Erythroblast (primary cell): Measurements from ENCODE around the gene SPOCK1.

Experiments used
- DNase-seq, 2 experiments: peaks; one replicate each; lab custom pipeline; 2025; lab: John Stamatoyannopoulos, UW
- GATA1 ChIP-seq: IDR thresholded peaks from 2 replicates; pipeline ENCODE4 v1.6.1; 2011; ENCODE audit warnings: low read depth, mild to moderate bottlenecking, control low read depth, low read length, moderate library complexity
- POLR2A ChIP-seq: IDR thresholded peaks from 2 replicates; pipeline ENCODE4 v1.6.1; 2011; ENCODE audit warnings: mild to moderate bottlenecking, low read length

SPOCK1 gene

GRCh38 chr5:137279521-137280231, 219.4 kb downstream of the SPOCK1 start:
- no peak for DNase-seq
- TF ChIP-seq POLR2A (no peak), GATA1 (no peak)

GRCh38 chr5:137278476-137278875, 220.7 kb downstream of the SPOCK1 start:
- no peak for DNase-seq
- TF ChIP-seq POLR2A (no peak), GATA1 (no peak)

GRCh38 chr5:137275083-137275482, 224.0 kb downstream of the SPOCK1 start:
- TF ChIP-seq GATA1: no peak
- TF ChIP-seq POLR2A: no peak
- no peak for DNase-seq

- no peak for DNase-seq
- TF ChIP-seq POLR2A: no peak
- no peak for TF ChIP-seq GATA1
Measured at GRCh38 chr5:137273511-137273910, 225.6 kb downstream of the SPOCK1 start.

- TF ChIP-seq GATA1: no peak
- no peak for TF ChIP-seq POLR2A
- no peak for DNase-seq
Measured at GRCh38 chr5:137272831-137273230, 226.3 kb downstream of the SPOCK1 start.

GRCh38 chr5:137269946-137270345, 229.2 kb downstream of the SPOCK1 start:
- no peak for DNase-seq

GRCh38 chr5:137269274-137269673, 229.9 kb downstream of the SPOCK1 start:
- DNase-seq: no peak
- no peak for TF ChIP-seq POLR2A
- no peak for TF ChIP-seq GATA1

More at GRCh38 chr5:137269946-137270345, 229.2 kb downstream of the SPOCK1 start:
- no peak for TF ChIP-seq GATA1
- TF ChIP-seq POLR2A: no peak

GRCh38 chr5:137268646-137269045, 230.5 kb downstream of the SPOCK1 start:
- TF ChIP-seq POLR2A (no peak), GATA1 (no peak)
- no peak for DNase-seq

- no peak for DNase-seq
- TF ChIP-seq GATA1 (no peak), POLR2A (no peak)
Measured at GRCh38 chr5:137266186-137266585, 232.9 kb downstream of the SPOCK1 start.

GRCh38 chr5:137265457-137265856, 233.7 kb downstream of the SPOCK1 start:
- TF ChIP-seq POLR2A: no peak
- no peak for TF ChIP-seq GATA1
- no peak for DNase-seq

- no peak for DNase-seq
- TF ChIP-seq POLR2A: no peak
- no peak for TF ChIP-seq GATA1
Measured at GRCh38 chr5:137264573-137264972, 234.6 kb downstream of the SPOCK1 start.

- TF ChIP-seq POLR2A (no peak), GATA1 (no peak)
- DNase-seq: no peak
Measured at GRCh38 chr5:137264041-137264440, 235.1 kb downstream of the SPOCK1 start.

- TF ChIP-seq GATA1: no peak
- TF ChIP-seq POLR2A: no peak
Measured at GRCh38 chr5:137263371-137264005, 235.6 kb downstream of the SPOCK1 start.

GRCh38 chr5:137262818-137263217, 236.3 kb downstream of the SPOCK1 start:
- no peak for DNase-seq
- TF ChIP-seq GATA1 (no peak), POLR2A (no peak)

More at GRCh38 chr5:137263371-137264005, 235.6 kb downstream of the SPOCK1 start:
- DNase-seq: no peak
